HepG2 (cell line): ENCODE data around the gene IQCE. TPM values are rescaled to one million over a fixed set of nuclear protein-coding genes. Genes with fewer than 3 reads are reported as not detected.

ENCODE experiments used
- FOXJ3 ChIP-seq: sonication (generic); formaldehyde crosslinking; IDR thresholded peaks from 2 replicates; pipeline ENCODE4 v1.4.0; 2020; ENCODE audit warnings: missing genetic modification reagents, mild to moderate bottlenecking, borderline replicate concordance
- GABPB1 ChIP-seq: IDR thresholded peaks from 2 replicates; pipeline ENCODE4 v1.6.1; 2016; ENCODE audit warnings: mild to moderate bottlenecking, missing genetic modification reagents, moderate library complexity, missing compliant biosample characterization
- HIVEP1 ChIP-seq: sonication (generic); formaldehyde crosslinking; IDR thresholded peaks from 2 replicates; pipeline ENCODE4 v1.4.0; 2020; ENCODE audit warnings: mild to moderate bottlenecking, missing genetic modification reagents
- PHF8 ChIP-seq: sonication (generic); formaldehyde crosslinking; IDR thresholded peaks from 2 replicates; pipeline ENCODE4 v1.5.0; 2020; ENCODE audit warnings: missing genetic modification reagents
- RARA ChIP-seq: IDR thresholded peaks from 2 replicates; pipeline ENCODE4 v1.6.1; 2016; ENCODE audit warnings: missing genetic modification reagents, missing compliant biosample characterization
- RXRA ChIP-seq: sonication (generic); formaldehyde crosslinking; IDR thresholded peaks from 2 replicates; pipeline ENCODE4 v1.5.1; 2020; ENCODE audit warnings: missing genetic modification reagents
- TAF1 ChIP-seq: sonication (generic); formaldehyde crosslinking; IDR thresholded peaks from 2 replicates; pipeline ENCODE4 v1.4.0; 2020; ENCODE audit warnings: missing genetic modification reagents
- TBX3 ChIP-seq: fragments of 450-650 bp; IDR thresholded peaks from 2 replicates; pipeline ENCODE4 v1.6.1; 2017; ENCODE audit warnings: antibody characterized with exemption, mild to moderate bottlenecking, inconsistent platforms, borderline replicate concordance
- YY1 ChIP-seq: IDR thresholded peaks from 2 replicates; pipeline ENCODE4 v1.6.1; 2011; ENCODE audit warnings: low read length, low read depth, moderate library complexity, mild to moderate bottlenecking; ENCODE audit not compliant: insufficient read depth, insufficient replicate concordance
- ZFAT ChIP-seq: sonication (generic); formaldehyde crosslinking; conservative IDR thresholded peaks from 2 replicates; pipeline ENCODE4 v1.8.1; 2023; ENCODE audit warnings: missing genetic modification reagents, inconsistent platforms
- ZNF138 ChIP-seq: sonication (generic); formaldehyde crosslinking; IDR thresholded peaks from 2 replicates; pipeline ENCODE4 v1.5.0; 2020; ENCODE audit warnings: mild to moderate bottlenecking, low read depth, missing genetic modification reagents
- ZNF143 ChIP-seq: sonication (generic); formaldehyde crosslinking; IDR thresholded peaks from 2 replicates; pipeline ENCODE4 v1.4.0; 2020; ENCODE audit warnings: missing genetic modification reagents
- ZNF337 ChIP-seq: sonication (generic); formaldehyde crosslinking; IDR thresholded peaks from 2 replicates; pipeline ENCODE4 v1.5.1; 2020; ENCODE audit warnings: missing genetic modification reagents, low read depth, mild to moderate bottlenecking, borderline replicate concordance
- ZNF580 ChIP-seq: IDR thresholded peaks from 2 replicates; pipeline ENCODE4 v1.6.1; 2016; ENCODE audit warnings: low read depth, borderline replicate concordance
- ZNF800 ChIP-seq: sonication (generic); formaldehyde crosslinking; IDR thresholded peaks from 2 replicates; pipeline ENCODE4 v1.4.0; 2020; ENCODE audit warnings: missing genetic modification reagents
- polyA plus RNA-seq, 8 experiments: library from polyadenylated mRNA; depleted of rRNA in 3 of 8; stranded (reverse) in 7 of 8; unstranded in 1 of 8; fragments of >200 nt; fragmentation: Illumina TruSeq in 4 of 8; extraction: Trizol in 4 of 8; gene quantifications; 2 replicates each; pipeline versions ENCODE4 v1.2.1 to v1.2.3, GENCODE V29; 2011 to 2016; ENCODE audit warnings: low read depth in 4 of 8, missing spikeins in 1 of 8, mixed read lengths in 1 of 8; ENCODE audit not compliant: insufficient read depth in 1 of 8
- total RNA-seq, 5 experiments: library from RNA; depleted of rRNA; stranded (reverse); fragments of >200 nt; fragmentation: Illumina TruSeq; extraction: Trizol; gene quantifications; 2 replicates each; pipeline ENCODE4 v1.2.3, GENCODE V29; 2016; ENCODE audit warnings: low read depth in 1 of 5
- TF ChIP-seq, protein P1 (sequence below): sonication (generic); formaldehyde crosslinking; IDR thresholded peaks from 2 replicates; pipeline ENCODE4 v1.5.1; 2020; ENCODE audit warnings: missing genetic modification reagents, mild to moderate bottlenecking, borderline replicate concordance
- TF ChIP-seq, protein P2 (sequence below): sonication (generic); formaldehyde crosslinking; IDR thresholded peaks from 2 replicates; pipeline ENCODE4 v1.5.0; 2020; ENCODE audit warnings: missing genetic modification reagents
- TF ChIP-seq, protein P3 (sequence below): sonication (generic); formaldehyde crosslinking; IDR thresholded peaks from 2 replicates; pipeline ENCODE4 v1.5.0; 2020; ENCODE audit warnings: missing genetic modification reagents
- TF ChIP-seq, protein P4 (sequence below): sonication (generic); formaldehyde crosslinking; IDR thresholded peaks from 2 replicates; pipeline ENCODE4 v1.5.0; 2020; ENCODE audit warnings: missing genetic modification reagents
- TF ChIP-seq, protein P5 (sequence below): IDR thresholded peaks from 2 replicates; pipeline ENCODE4 v1.6.1; 2012; ENCODE audit warnings: low read depth, low read length, improper control_type of control experiment
- TF ChIP-seq, protein P6 (sequence below): sonication (generic); formaldehyde crosslinking; IDR thresholded peaks from 2 replicates; pipeline ENCODE4 v1.4.0; 2020; ENCODE audit warnings: missing genetic modification reagents, low read depth, mild to moderate bottlenecking, borderline replicate concordance

The IQCE gene
- total and polyA plus RNA-seq, 2 of the 13 experiments (the other 11 are each of a cell fraction or from before 2014, with no cell fraction given), result 1.5 to 2.5 TPM

GRCh38 chr7:2558629-2559282, at the start of gene IQCE (continued):
- TF ChIP-seq YY1, result peak; percentile 48
- TF ChIP-seq ZNF143 (CRISPR knock-in tag), result no peak
- no peak for TF ChIP-seq ZNF580 (CRISPR knock-in tag)
- no peak for TF ChIP-seq HIVEP1 (CRISPR knock-in tag)
- TF ChIP-seq, protein P1, sequence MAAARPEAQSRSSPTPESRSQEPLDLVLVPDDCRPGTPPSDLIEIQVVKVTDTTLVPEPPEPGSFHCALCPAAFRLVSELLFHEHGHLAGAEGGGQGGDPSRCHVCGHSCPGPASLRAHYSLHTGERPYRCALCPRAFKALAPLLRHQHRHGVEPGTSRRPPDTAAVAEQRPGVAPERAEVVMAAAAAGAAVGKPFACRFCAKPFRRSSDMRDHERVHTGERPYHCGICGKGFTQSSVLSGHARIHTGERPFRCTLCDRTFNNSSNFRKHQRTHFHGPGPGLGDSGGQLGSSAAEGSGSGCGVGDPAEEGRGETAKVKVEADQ (CRISPR knock-in tag), result no peak
- no peak for TF ChIP-seq ZFAT (CRISPR knock-in tag)
- 0 out of 2 replicates have a peak, but pooled peaks have one; percentile 33 for TF ChIP-seq FOXJ3
- TF ChIP-seq, protein P2, sequence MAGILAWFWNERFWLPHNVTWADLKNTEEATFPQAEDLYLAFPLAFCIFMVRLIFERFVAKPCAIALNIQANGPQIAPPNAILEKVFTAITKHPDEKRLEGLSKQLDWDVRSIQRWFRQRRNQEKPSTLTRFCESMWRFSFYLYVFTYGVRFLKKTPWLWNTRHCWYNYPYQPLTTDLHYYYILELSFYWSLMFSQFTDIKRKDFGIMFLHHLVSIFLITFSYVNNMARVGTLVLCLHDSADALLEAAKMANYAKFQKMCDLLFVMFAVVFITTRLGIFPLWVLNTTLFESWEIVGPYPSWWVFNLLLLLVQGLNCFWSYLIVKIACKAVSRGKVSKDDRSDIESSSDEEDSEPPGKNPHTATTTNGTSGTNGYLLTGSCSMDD (CRISPR knock-in tag), result no peak
- peak; percentile 76; the same call in 1 of the 2 replicates for TF ChIP-seq GABPB1 (CRISPR knock-in tag)
- no peak for TF ChIP-seq PHF8 (CRISPR knock-in tag)
- TF ChIP-seq, protein P3, sequence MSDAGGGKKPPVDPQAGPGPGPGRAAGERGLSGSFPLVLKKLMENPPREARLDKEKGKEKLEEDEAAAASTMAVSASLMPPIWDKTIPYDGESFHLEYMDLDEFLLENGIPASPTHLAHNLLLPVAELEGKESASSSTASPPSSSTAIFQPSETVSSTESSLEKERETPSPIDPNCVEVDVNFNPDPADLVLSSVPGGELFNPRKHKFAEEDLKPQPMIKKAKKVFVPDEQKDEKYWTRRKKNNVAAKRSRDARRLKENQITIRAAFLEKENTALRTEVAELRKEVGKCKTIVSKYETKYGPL (CRISPR knock-in tag), result no peak
- TF ChIP-seq RXRA, result peak; percentile 47; the same call in 1 of the 2 replicates
- TF ChIP-seq RARA, result no peak
- TF ChIP-seq, protein P4, sequence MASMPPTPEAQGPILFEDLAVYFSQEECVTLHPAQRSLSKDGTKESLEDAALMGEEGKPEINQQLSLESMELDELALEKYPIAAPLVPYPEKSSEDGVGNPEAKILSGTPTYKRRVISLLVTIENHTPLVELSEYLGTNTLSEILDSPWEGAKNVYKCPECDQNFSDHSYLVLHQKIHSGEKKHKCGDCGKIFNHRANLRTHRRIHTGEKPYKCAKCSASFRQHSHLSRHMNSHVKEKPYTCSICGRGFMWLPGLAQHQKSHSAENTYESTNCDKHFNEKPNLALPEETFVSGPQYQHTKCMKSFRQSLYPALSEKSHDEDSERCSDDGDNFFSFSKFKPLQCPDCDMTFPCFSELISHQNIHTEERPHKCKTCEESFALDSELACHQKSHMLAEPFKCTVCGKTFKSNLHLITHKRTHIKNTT (CRISPR knock-in tag), result no peak
- TF ChIP-seq ZNF800 (CRISPR knock-in tag), result no peak
- peak; percentile 54; the same call in 1 of the 2 replicates for TF ChIP-seq ZNF138 (CRISPR knock-in tag)
- no peak for TF ChIP-seq ZNF337 (CRISPR knock-in tag)
- no peak for TF ChIP-seq TBX3
- TF ChIP-seq, protein P5, sequence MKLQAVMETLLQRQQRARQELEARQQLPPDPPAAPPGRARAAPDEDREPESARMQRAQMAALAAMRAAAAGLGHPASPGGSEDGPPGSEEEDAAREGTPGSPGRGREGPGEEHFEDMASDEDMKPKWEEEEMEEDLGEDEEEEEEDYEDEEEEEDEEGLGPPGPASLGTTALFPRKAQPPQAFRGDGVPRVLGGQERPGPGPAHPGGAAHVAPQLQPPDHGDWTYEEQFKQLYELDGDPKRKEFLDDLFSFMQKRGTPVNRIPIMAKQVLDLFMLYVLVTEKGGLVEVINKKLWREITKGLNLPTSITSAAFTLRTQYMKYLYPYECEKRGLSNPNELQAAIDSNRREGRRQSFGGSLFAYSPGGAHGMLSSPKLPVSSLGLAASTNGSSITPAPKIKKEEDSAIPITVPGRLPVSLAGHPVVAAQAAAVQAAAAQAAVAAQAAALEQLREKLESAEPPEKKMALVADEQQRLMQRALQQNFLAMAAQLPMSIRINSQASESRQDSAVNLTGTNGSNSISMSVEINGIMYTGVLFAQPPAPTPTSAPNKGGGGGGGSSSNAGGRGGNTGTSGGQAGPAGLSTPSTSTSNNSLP, result no peak
- TF ChIP-seq TAF1, result 0 out of 2 replicates have a peak, but pooled peaks have one; percentile 4
- TF ChIP-seq, protein P6, sequence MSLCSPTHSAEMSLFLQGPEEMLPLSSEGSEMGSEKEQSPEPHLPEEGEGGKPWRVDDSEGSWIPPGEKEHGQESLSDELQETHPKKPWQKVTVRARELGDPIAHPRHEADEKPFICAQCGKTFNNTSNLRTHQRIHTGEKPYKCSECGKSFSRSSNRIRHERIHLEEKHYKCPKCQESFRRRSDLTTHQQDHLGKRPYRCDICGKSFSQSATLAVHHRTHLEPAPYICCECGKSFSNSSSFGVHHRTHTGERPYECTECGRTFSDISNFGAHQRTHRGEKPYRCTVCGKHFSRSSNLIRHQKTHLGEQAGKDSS (CRISPR knock-in tag), result no peak
